Breast epithelium (tissue), 4 donors: ENCODE measurements around the gene PSAP. TPM values are rescaled to one million over a fixed set of nuclear protein-coding genes. Genes with fewer than 3 reads are reported as not detected.

Source experiments
- DNase-seq, 2 donors: peaks; one replicate each; pipeline ENCODE4 v3.0.0-alpha.2; 2019; ENCODE audit warnings: low spot score in 2 of 2
- H3K27ac ChIP-seq, 2 donors: fragments of 200-600 bp; sonication (generic) in 1 of 2; one replicate each; pipeline ENCODE4 v1.5.1; 2016 to 2019; ENCODE audit warnings: mild to moderate bottlenecking in 1 of 2
- H3K27me3 ChIP-seq, 2 donors: fragments of 200-600 bp; sonication (generic) in 1 of 2; one replicate each; pipeline versions ENCODE4 v1.5.1 to v1.6.0; 2017 to 2019; ENCODE audit warnings: control low read depth in 1 of 2, mild to moderate bottlenecking in 1 of 2
- H3K36me3 ChIP-seq: fragments of 200-600 bp; one replicate; pipeline ENCODE4 v1.5.1; 2019
- H3K4me1 ChIP-seq, 2 donors: fragments of 200-600 bp; sonication (generic); one replicate each; pipeline ENCODE4 v1.5.1; 2016 to 2019; ENCODE audit warnings: control low read depth in 1 of 2
- H3K4me3 ChIP-seq, 3 donors: fragments of 200-600 bp; sonication (generic); 1 replicate in 2 of 3; 2 replicates in 1 of 3; pipeline ENCODE4 v1.5.1; 2016 to 2019; ENCODE audit warnings: mild to moderate bottlenecking in 3 of 3, moderate library complexity in 2 of 3
- H3K9me3 ChIP-seq, 2 donors: fragments of 200-600 bp; sonication (generic) in 1 of 2; one replicate each; pipeline ENCODE4 v1.5.1; 2016 to 2019; ENCODE audit warnings: control low read depth in 1 of 2
- CTCF ChIP-seq, 3 donors: fragments of 450-650 bp; IDR thresholded peaks; one replicate each; pipeline ENCODE4 v1.5.1; 2016 to 2017; ENCODE audit warnings: antibody characterized with exemption in 3 of 3, mild to moderate bottlenecking in 3 of 3, moderate library complexity in 3 of 3
- POLR2A ChIP-seq: fragments of 450-650 bp; IDR thresholded peaks from one replicate; pipeline ENCODE4 v1.6.1; 2016; ENCODE audit warnings: antibody characterized with exemption, mild to moderate bottlenecking, moderate library complexity
- POLR2AphosphoS5 ChIP-seq, 3 donors: sonication (generic); formaldehyde crosslinking; IDR thresholded peaks; one replicate each; pipeline ENCODE4 v1.6.1; 2017; ENCODE audit warnings: antibody characterized with exemption in 3 of 3
- intact Hi-C: fragments of 100-400 bp; cut with DNase I; formaldehyde crosslinking; loops from one replicate; pipeline ENCODE4 v1.15.1; 2023; ENCODE audit warnings: low total_unique reads
- total RNA-seq, 3 donors: library from RNA; depleted of rRNA; stranded (reverse); fragments of >200 nt; gene quantifications; one replicate each; pipeline ENCODE4 v1.1.0, GENCODE V29; 2016

PSAP gene
- total RNA-seq, 3 donors from 2014 or later: 623 to 1,873 (median 945) TPM

- Histone ChIP-seq H3K4me1 (peaks cover 0 to 3% of the 10 kb centered on the region in 2 donors), H3K27ac (peak overlapping the region; percentile 1 to 26), H3K27me3 (no peaks in the 10 kb centered on the region), H3K36me3 (no peaks in the 10 kb centered on the region), H3K4me3 (peak overlapping the region in 1 of 3 donors; percentile 97), H3K9me3 (no peaks in the 10 kb centered on the region)
- no peak for TF ChIP-seq POLR2AphosphoS5 (IDR thresholded peaks at IDR 0.05)
- no peak for TF ChIP-seq POLR2A
- no peak for TF ChIP-seq CTCF (IDR thresholded peaks at IDR 0.05)
- intact Hi-C loops: loop anchor here (5.0 kb wide), 1 partner anchor 516 kb away; no protein-coding TSS in a partner anchor
- DNase-seq: no peak
Observed at GRCh38 chr10:71848325-71849275, 2.5 kb downstream of the PSAP start.

- no peak overlapping the region for H3K4me3 ChIP-seq
- no peaks in the 10 kb centered on the region for H3K36me3 ChIP-seq
- H3K4me1 ChIP-seq: peaks cover 0 to 3% of the 10 kb centered on the region in 2 donors
- no peaks in the 10 kb centered on the region for H3K27me3 ChIP-seq
- no peak for TF ChIP-seq POLR2AphosphoS5 (IDR thresholded peaks at IDR 0.05)
- no peak for TF ChIP-seq POLR2A
- TF ChIP-seq CTCF (IDR thresholded peaks at IDR 0.05): no peak
- peak overlapping the region in 1 of 2 donors; percentile 30 for H3K27ac ChIP-seq
- DNase-seq: no peak
- intact Hi-C loops: loop anchor here (5.0 kb wide), 1 partner anchor 515 kb away; no protein-coding TSS in a partner anchor
- H3K9me3 ChIP-seq: no peaks in the 10 kb centered on the region
Observed at GRCh38 chr10:71847418-71847817, 3.6 kb downstream of the PSAP start.

GRCh38 chr10:71846816-71847215 lies 4.2 kb downstream of the PSAP start:
- H3K27ac ChIP-seq: peak overlapping the region in 1 of 2 donors; percentile 30
- DNase-seq: no peak
- no peaks in the 10 kb centered on the region for H3K36me3 ChIP-seq
- no peak for TF ChIP-seq POLR2A
- no peak for TF ChIP-seq POLR2AphosphoS5 (IDR thresholded peaks at IDR 0.05)
- TF ChIP-seq CTCF (IDR thresholded peaks at IDR 0.05): no peak
- peaks cover 0 to 3% of the 10 kb centered on the region in 2 donors for H3K4me1 ChIP-seq
- H3K9me3 ChIP-seq: no peaks in the 10 kb centered on the region
- no peak overlapping the region for H3K4me3 ChIP-seq
- H3K27me3 ChIP-seq: no peaks in the 10 kb centered on the region
- intact Hi-C loops: loop anchor here (5.0 kb wide), 1 partner anchor 515 kb away; no protein-coding TSS in a partner anchor

- Histone ChIP-seq H3K4me1 (peaks cover 0 to 7% of the 10 kb centered on the region in 2 donors), H3K27me3 (no peaks in the 10 kb centered on the region), H3K4me3 (no peak overlapping the region), H3K9me3 (no peaks in the 10 kb centered on the region), H3K36me3 (no peaks in the 10 kb centered on the region), H3K27ac (peak overlapping the region; percentile 27 to 52)
- TF ChIP-seq POLR2A: no peak
- no peak for DNase-seq
- intact Hi-C loops: loop anchor here (5.0 kb wide), 1 partner anchor 513 kb away; no protein-coding TSS in a partner anchor
Observed at GRCh38 chr10:71845410-71846405, 5.3 kb downstream of the PSAP start.

- peak overlapping the region in 1 of 2 donors; percentile 52 for H3K27ac ChIP-seq
- no peak overlapping the region for H3K4me3 ChIP-seq
- no peaks in the 10 kb centered on the region for H3K27me3 ChIP-seq
- no peak for TF ChIP-seq POLR2AphosphoS5 (IDR thresholded peaks at IDR 0.05)
- TF ChIP-seq CTCF (IDR thresholded peaks at IDR 0.05): no peak
- no peak for TF ChIP-seq POLR2A
- H3K36me3 ChIP-seq: no peaks in the 10 kb centered on the region
- intact Hi-C loops: loop anchor here (5.0 kb wide), 1 partner anchor 512 kb away; no protein-coding TSS in a partner anchor
- no peaks in the 10 kb centered on the region for H3K9me3 ChIP-seq
- peaks cover 0 to 16% of the 10 kb centered on the region in 2 donors for H3K4me1 ChIP-seq
- DNase-seq: no peak
Observed at GRCh38 chr10:71844695-71845094, 6.4 kb downstream of the PSAP start.
